ENCODE measurements around the gene LRP2BP.

Gene LRP2BP

GRCh38 chr4:185394568-185395237 lies 1.0 kb downstream of the LRP2BP start:
- no peak for DNase-seq
- Histone ChIP-seq H2BK5ac (ENCODE audit: low read depth, low read length, poor library complexity) (no peak overlapping the region), H4K8ac (ENCODE audit: low read depth, low read length) (no peak overlapping the region), H3K79me2 (ENCODE audit: control insufficient read depth, insufficient read depth, low read length, poor library complexity) (peaks cover 4% of the 10 kb centered on the region), H2AFZ (ENCODE audit: insufficient read depth, low read length, poor library complexity) (no peak overlapping the region), H3K4me3 (ENCODE audit: low read depth, low read length) (no peak overlapping the region), H4K91ac (ENCODE audit: low read depth, low read length) (no peak overlapping the region), H2BK12ac (ENCODE audit: low read length) (no peak overlapping the region), H3K27ac (ENCODE audit: low read depth, low read length) (no peak overlapping the region), H3K4me1 (ENCODE audit: control insufficient read depth in 1 of 2, insufficient read depth in 2 of 2, low read length in 2 of 2) (peaks cover 0 to 3% of the 10 kb centered on the region in 2 experiments), H3K9me3 (ENCODE audit: insufficient read depth, low read depth, low read length) (no peaks in the 10 kb centered on the region), H3K36me3 (ENCODE audit: control insufficient read depth in 1 of 2, insufficient read depth in 2 of 2, low read length in 2 of 2) (peaks cover 0 to 2% of the 10 kb centered on the region in 2 experiments), H4K12ac (ENCODE audit: low read depth, low read length) (no peak overlapping the region), H2BK120ac (ENCODE audit: insufficient read depth, low read length, poor library complexity) (no peak overlapping the region), H3K23ac (ENCODE audit: low read length) (no peak overlapping the region), H3K27me3 (ENCODE audit: insufficient read depth, low read length) (no peaks in the 10 kb centered on the region), H3K14ac (ENCODE audit: low read length) (no peak overlapping the region), H3K4ac (ENCODE audit: low read depth, low read length) (no peak overlapping the region), H3K18ac (ENCODE audit: low read length) (no peak overlapping the region), H2AK5ac (ENCODE audit: low read length) (no peak overlapping the region), H3K9ac (ENCODE audit: low read length) (no peak overlapping the region), H3K4me2 (ENCODE audit: low read length) (no peak overlapping the region), H3K79me1 (ENCODE audit: low read length) (peaks cover 5% of the 10 kb centered on the region)
- WGBS (ENCODE audit: extremely low coverage, insufficient coverage, insufficient read length), result 100% methylated on average over 3 of the region's 12 CpGs

GRCh38 chr4:185392156-185392555 lies 3.6 kb downstream of the LRP2BP start:
- H3K4me1 ChIP-seq (ENCODE audit: control insufficient read depth in 1 of 2, insufficient read depth in 2 of 2, low read length in 2 of 2), result peaks cover 0 to 3% of the 10 kb centered on the region in 2 experiments
- H2BK12ac ChIP-seq (ENCODE audit: low read length), result no peak overlapping the region
- DNase-seq, result no peak
- no peak overlapping the region for H2BK5ac ChIP-seq (ENCODE audit: low read depth, low read length, poor library complexity)
- H3K23ac ChIP-seq (ENCODE audit: low read length), result no peak overlapping the region
- peaks cover 4% of the 10 kb centered on the region for H3K79me2 ChIP-seq (ENCODE audit: control insufficient read depth, insufficient read depth, low read length, poor library complexity)
- H3K4ac ChIP-seq (ENCODE audit: low read depth, low read length), result no peak overlapping the region
- no peak overlapping the region for H4K8ac ChIP-seq (ENCODE audit: low read depth, low read length)
- no peak overlapping the region for H3K27ac ChIP-seq (ENCODE audit: low read depth, low read length)
- H4K12ac ChIP-seq (ENCODE audit: low read depth, low read length), result no peak overlapping the region
- H3K18ac ChIP-seq (ENCODE audit: low read length), result no peak overlapping the region
- no peak overlapping the region for H2AFZ ChIP-seq (ENCODE audit: insufficient read depth, low read length, poor library complexity)
- H3K4me2 ChIP-seq (ENCODE audit: low read length), result no peak overlapping the region
- H3K9ac ChIP-seq (ENCODE audit: low read length), result no peak overlapping the region
- H3K36me3 ChIP-seq (ENCODE audit: control insufficient read depth in 1 of 2, insufficient read depth in 2 of 2, low read length in 2 of 2), result no peaks in the 10 kb centered on the region
- no peak overlapping the region for H2BK120ac ChIP-seq (ENCODE audit: insufficient read depth, low read length, poor library complexity)
- H3K9me3 ChIP-seq (ENCODE audit: insufficient read depth, low read depth, low read length), result no peaks in the 10 kb centered on the region
- H3K79me1 ChIP-seq (ENCODE audit: low read length), result peaks cover 5% of the 10 kb centered on the region
- H2AK5ac ChIP-seq (ENCODE audit: low read length), result no peak overlapping the region
- WGBS (ENCODE audit: extremely low coverage, insufficient coverage, insufficient read length), result no CpG with 5 or more reads among the region's 1 CpG
- H3K4me3 ChIP-seq (ENCODE audit: low read depth, low read length), result no peak overlapping the region
- no peaks in the 10 kb centered on the region for H3K27me3 ChIP-seq (ENCODE audit: insufficient read depth, low read length)
- H4K91ac ChIP-seq (ENCODE audit: low read depth, low read length), result no peak overlapping the region
- no peak overlapping the region for H3K14ac ChIP-seq (ENCODE audit: low read length)

- Histone ChIP-seq H2BK12ac (ENCODE audit: low read length) (no peak overlapping the region), H3K79me2 (ENCODE audit: control insufficient read depth, insufficient read depth, low read length, poor library complexity) (peaks cover 1% of the 10 kb centered on the region), H4K12ac (ENCODE audit: low read depth, low read length) (no peak overlapping the region), H3K14ac (ENCODE audit: low read length) (no peak overlapping the region), H3K27ac (ENCODE audit: low read depth, low read length) (no peak overlapping the region), H3K4me1 (ENCODE audit: control insufficient read depth in 1 of 2, insufficient read depth in 2 of 2, low read length in 2 of 2) (no peaks in the 10 kb centered on the region), H3K36me3 (ENCODE audit: control insufficient read depth in 1 of 2, insufficient read depth in 2 of 2, low read length in 2 of 2) (no peaks in the 10 kb centered on the region), H3K9me3 (ENCODE audit: insufficient read depth, low read depth, low read length) (no peaks in the 10 kb centered on the region), H3K27me3 (ENCODE audit: insufficient read depth, low read length) (no peaks in the 10 kb centered on the region), H2BK120ac (ENCODE audit: insufficient read depth, low read length, poor library complexity) (no peak overlapping the region), H4K91ac (ENCODE audit: low read depth, low read length) (no peak overlapping the region), H2BK5ac (ENCODE audit: low read depth, low read length, poor library complexity) (no peak overlapping the region), H3K9ac (ENCODE audit: low read length) (no peak overlapping the region), H4K8ac (ENCODE audit: low read depth, low read length) (no peak overlapping the region), H2AK5ac (ENCODE audit: low read length) (no peak overlapping the region), H2AFZ (ENCODE audit: insufficient read depth, low read length, poor library complexity) (no peak overlapping the region), H3K4me2 (ENCODE audit: low read length) (no peak overlapping the region), H3K4ac (ENCODE audit: low read depth, low read length) (no peak overlapping the region), H3K18ac (ENCODE audit: low read length) (no peak overlapping the region), H3K4me3 (ENCODE audit: low read depth, low read length) (no peak overlapping the region), H3K79me1 (ENCODE audit: low read length) (peaks cover 2% of the 10 kb centered on the region), H3K23ac (ENCODE audit: low read length) (no peak overlapping the region)
- peak; percentile 82 to 95 for DNase-seq
- no CpG with 5 or more reads among the region's 6 CpGs for WGBS (ENCODE audit: extremely low coverage, insufficient coverage, insufficient read length)
These were observed 4.8 kb downstream of the LRP2BP start for GRCh38 chr4:185390941-185391340.

GRCh38 chr4:185387957-185388356 lies 7.8 kb downstream of the LRP2BP start:
- Histone ChIP-seq H4K8ac (ENCODE audit: low read depth, low read length) (no peak overlapping the region), H3K4me3 (ENCODE audit: low read depth, low read length) (no peak overlapping the region), H3K4me2 (ENCODE audit: low read length) (no peak overlapping the region), H3K9me3 (ENCODE audit: insufficient read depth, low read depth, low read length) (no peaks in the 10 kb centered on the region), H3K27ac (ENCODE audit: low read depth, low read length) (no peak overlapping the region), H3K79me2 (ENCODE audit: control insufficient read depth, insufficient read depth, low read length, poor library complexity) (no peaks in the 10 kb centered on the region), H3K23ac (ENCODE audit: low read length) (no peak overlapping the region), H4K91ac (ENCODE audit: low read depth, low read length) (peak overlapping the region; percentile 47), H3K36me3 (ENCODE audit: control insufficient read depth in 1 of 2, insufficient read depth in 2 of 2, low read length in 2 of 2) (no peaks in the 10 kb centered on the region), H4K12ac (ENCODE audit: low read depth, low read length) (no peak overlapping the region), H2BK12ac (ENCODE audit: low read length) (no peak overlapping the region), H3K4me1 (ENCODE audit: control insufficient read depth in 1 of 2, insufficient read depth in 2 of 2, low read length in 2 of 2) (peaks cover 0 to 2% of the 10 kb centered on the region in 2 experiments), H3K79me1 (ENCODE audit: low read length) (no peaks in the 10 kb centered on the region), H3K27me3 (ENCODE audit: insufficient read depth, low read length) (no peaks in the 10 kb centered on the region), H2BK5ac (ENCODE audit: low read depth, low read length, poor library complexity) (no peak overlapping the region), H3K18ac (ENCODE audit: low read length) (no peak overlapping the region), H2BK120ac (ENCODE audit: insufficient read depth, low read length, poor library complexity) (no peak overlapping the region), H2AFZ (ENCODE audit: insufficient read depth, low read length, poor library complexity) (no peak overlapping the region), H3K14ac (ENCODE audit: low read length) (no peak overlapping the region), H2AK5ac (ENCODE audit: low read length) (no peak overlapping the region), H3K9ac (ENCODE audit: low read length) (no peak overlapping the region), H3K4ac (ENCODE audit: low read depth, low read length) (no peak overlapping the region)
- no peak for DNase-seq
- no CpG with 5 or more reads among the region's 12 CpGs for WGBS (ENCODE audit: extremely low coverage, insufficient coverage, insufficient read length)

Data from trophoblast cell (in vitro differentiated cells and primary cell).